ENCODE measurements around the gene BBIP1.

GRCh38 chr10:110966146-110966545 lies 47.2 kb upstream of the BBIP1 start:
- TF ChIP-seq, protein P1, sequence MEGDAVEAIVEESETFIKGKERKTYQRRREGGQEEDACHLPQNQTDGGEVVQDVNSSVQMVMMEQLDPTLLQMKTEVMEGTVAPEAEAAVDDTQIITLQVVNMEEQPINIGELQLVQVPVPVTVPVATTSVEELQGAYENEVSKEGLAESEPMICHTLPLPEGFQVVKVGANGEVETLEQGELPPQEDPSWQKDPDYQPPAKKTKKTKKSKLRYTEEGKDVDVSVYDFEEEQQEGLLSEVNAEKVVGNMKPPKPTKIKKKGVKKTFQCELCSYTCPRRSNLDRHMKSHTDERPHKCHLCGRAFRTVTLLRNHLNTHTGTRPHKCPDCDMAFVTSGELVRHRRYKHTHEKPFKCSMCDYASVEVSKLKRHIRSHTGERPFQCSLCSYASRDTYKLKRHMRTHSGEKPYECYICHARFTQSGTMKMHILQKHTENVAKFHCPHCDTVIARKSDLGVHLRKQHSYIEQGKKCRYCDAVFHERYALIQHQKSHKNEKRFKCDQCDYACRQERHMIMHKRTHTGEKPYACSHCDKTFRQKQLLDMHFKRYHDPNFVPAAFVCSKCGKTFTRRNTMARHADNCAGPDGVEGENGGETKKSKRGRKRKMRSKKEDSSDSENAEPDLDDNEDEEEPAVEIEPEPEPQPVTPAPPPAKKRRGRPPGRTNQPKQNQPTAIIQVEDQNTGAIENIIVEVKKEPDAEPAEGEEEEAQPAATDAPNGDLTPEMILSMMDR (conservative IDR thresholded peaks at IDR 0.05; ENCODE audit: low read depth, low read length): no peak
- no peak for TF ChIP-seq EZH2phosphoT487 (IDR thresholded peaks at IDR 0.05; ENCODE audit: borderline replicate concordance, low read length)

All from PC-3 (cell line).